T-helper 1 cell treated with Interleukin-12 subunit alpha and Interleukin-12 subunit beta and Interleukin-4 antibody, amounts not matched to agents 30 μg/mL and 1 μg/mL, for 36 hours (primary cell): Measurements from ENCODE around the gene UBE2I.
"Not testable (repeated sequence)": the region's sequence is repeated elsewhere in the genome, so short reads cannot be mapped to it uniquely, and the experiment has no call there.

Experiments
- H3K27ac Mint-ChIP-seq: one replicate; pipeline ENCODE4 v1.8.0; 2021; ENCODE audit warnings: mild to moderate bottlenecking, mixed read lengths
- H3K27me3 Mint-ChIP-seq: one replicate; pipeline ENCODE4 v1.8.0; 2021; ENCODE audit warnings: low read depth, mixed read lengths
- H3K36me3 Mint-ChIP-seq: one replicate; pipeline ENCODE4 v1.8.0; 2021; ENCODE audit warnings: low read depth, mixed read lengths
- H3K4me1 Mint-ChIP-seq: one replicate; pipeline ENCODE4 v1.8.0; 2021; ENCODE audit warnings: low read depth, mixed read lengths
- H3K4me3 Mint-ChIP-seq: one replicate; pipeline ENCODE4 v1.8.0; 2021; ENCODE audit warnings: mild to moderate bottlenecking, moderate library complexity, mixed read lengths
- H3K9me3 Mint-ChIP-seq: one replicate; pipeline ENCODE4 v1.8.0; 2021; ENCODE audit warnings: mixed read lengths

UBE2I gene

DNA sequence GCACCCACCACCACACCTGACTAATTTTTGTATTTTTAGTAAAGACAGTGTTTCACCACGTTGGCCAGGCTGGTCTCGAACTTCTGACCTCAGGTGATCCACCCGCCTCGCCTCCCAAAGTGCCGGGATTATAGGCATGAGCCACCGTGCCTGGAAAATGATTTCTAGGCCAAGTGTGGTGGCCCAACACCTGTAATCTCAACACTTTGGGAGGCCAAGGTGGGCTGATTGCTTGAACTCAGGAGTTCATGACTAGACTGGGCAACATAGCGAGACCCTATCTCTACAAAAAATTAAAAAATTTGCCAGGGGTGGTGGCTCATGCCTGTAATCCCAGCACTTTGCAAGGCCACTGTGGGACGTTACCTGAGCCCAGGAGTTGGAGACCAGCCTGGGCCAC lies 13.0 kb downstream of the UBE2I start:
- H3K4me1 Mint-ChIP-seq = no peaks in the 10 kb centered on the region
- no peak overlapping the region for H3K27ac Mint-ChIP-seq
- H3K9me3 Mint-ChIP-seq = no peaks in the 10 kb centered on the region
- H3K27me3 Mint-ChIP-seq = no peaks in the 10 kb centered on the region
- peaks cover 28% of the 10 kb centered on the region for H3K36me3 Mint-ChIP-seq
- no peak overlapping the region for H3K4me3 Mint-ChIP-seq

DNA sequence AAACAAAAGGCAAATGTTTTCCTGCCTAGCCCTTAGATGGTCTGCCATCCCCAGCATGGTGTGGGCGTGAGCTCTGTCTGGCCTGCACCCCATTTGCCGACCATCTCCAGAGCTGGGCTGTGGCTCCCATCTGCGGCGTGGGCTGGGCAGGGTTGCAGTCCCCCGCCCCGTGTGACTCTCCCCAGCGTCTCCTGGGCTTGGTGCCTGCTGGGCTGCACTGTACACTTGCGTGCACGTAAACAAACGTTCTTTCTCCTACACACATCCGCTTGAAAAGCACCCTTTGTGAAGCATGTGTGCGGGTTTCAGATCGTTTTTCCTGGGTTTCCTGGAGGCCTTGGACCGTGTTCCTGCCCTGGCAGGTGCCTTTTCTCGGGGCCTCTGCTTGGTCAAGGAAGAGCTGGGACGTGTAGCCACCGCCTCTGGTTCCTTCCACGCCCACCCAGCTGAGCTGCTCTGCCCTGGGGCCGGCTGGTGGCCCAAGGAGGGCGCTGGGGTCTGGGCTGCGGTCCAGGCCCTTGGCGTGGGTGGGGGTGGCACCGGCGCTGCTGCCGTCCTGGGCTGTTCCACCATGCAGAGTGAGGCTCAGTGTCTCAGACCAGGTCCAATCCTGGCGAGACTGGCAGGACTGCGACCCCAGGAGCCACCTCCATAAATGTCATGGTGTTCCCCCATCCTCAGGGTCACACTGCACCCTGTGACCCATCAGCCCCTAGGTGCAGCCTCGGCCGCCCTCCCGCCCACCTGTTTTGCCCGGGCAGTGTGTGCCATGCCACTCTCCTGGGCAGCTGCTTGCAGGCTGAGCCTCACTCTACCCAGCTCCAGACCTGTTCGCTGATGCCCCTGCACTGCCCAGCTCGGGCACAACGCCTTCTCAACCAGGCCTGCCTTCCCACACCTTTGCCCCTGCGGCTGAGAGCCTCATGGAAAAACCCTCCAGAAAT lies 14.1 kb downstream of the UBE2I start:
- Mint-ChIP-seq H3K9me3 (no peaks in the 10 kb centered on the region), H3K36me3 (peaks cover 18% of the 10 kb centered on the region), H3K4me1 (no peaks in the 10 kb centered on the region), H3K27me3 (no peaks in the 10 kb centered on the region), H3K27ac (no peak overlapping the region), H3K4me3 (no peak overlapping the region)

DNA sequence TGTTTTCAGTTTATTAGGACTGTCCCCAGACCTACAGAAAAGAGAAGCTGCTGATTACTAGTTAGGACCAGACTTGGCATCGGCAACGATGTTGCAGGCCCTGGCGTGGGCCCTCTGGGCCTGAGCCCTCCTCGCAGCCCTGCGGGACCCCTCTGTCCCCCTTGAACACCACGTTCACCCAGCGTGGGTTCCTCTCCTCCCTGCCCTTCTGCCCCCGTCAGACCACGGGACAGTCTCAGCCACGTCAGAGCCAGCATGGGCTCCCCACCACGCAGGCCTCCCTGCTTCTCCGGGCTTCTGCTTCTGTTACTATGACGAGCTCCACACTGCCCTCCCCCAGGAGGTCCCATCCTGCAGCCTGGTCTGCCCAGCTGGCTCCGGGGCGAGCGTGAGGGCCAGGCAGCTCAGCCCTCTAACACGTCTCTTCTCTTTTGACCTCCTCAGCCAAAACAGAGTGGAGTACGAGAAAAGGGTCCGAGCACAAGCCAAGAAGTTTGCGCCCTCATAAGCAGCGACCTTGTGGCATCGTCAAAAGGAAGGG lies 14.9 kb downstream of the UBE2I start:
- Mint-ChIP-seq H3K4me3 (no peak overlapping the region), H3K36me3 (peaks cover 13% of the 10 kb centered on the region), H3K9me3 (no peaks in the 10 kb centered on the region), H3K27me3 (no peaks in the 10 kb centered on the region), H3K27ac (no peak overlapping the region), H3K4me1 (no peaks in the 10 kb centered on the region)

DNA sequence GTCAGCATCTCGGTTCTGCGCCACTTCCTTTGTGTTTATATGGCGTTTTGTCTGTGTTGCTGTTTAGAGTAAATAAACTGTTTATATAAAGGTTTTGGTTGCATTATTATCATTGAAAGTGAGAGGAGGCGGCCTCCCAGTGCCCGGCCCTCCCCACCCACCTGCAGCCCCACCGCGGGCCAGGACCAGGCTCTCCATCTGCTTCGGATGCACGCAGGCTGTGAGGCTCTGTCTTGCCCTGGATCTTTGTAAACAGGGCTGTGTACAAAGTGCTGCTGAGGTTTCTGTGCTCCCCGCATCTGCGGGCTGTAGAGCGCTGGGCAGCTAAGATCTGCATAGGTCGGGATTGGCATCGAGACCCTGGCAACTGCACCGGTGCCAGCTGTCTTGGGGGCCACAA lies 15.8 kb downstream of the UBE2I start:
- Mint-ChIP-seq H3K4me3 (no peak overlapping the region), H3K27ac (no peak overlapping the region), H3K9me3 (no peaks in the 10 kb centered on the region), H3K27me3 (no peaks in the 10 kb centered on the region), H3K4me1 (no peaks in the 10 kb centered on the region), H3K36me3 (peaks cover 6% of the 10 kb centered on the region)

DNA sequence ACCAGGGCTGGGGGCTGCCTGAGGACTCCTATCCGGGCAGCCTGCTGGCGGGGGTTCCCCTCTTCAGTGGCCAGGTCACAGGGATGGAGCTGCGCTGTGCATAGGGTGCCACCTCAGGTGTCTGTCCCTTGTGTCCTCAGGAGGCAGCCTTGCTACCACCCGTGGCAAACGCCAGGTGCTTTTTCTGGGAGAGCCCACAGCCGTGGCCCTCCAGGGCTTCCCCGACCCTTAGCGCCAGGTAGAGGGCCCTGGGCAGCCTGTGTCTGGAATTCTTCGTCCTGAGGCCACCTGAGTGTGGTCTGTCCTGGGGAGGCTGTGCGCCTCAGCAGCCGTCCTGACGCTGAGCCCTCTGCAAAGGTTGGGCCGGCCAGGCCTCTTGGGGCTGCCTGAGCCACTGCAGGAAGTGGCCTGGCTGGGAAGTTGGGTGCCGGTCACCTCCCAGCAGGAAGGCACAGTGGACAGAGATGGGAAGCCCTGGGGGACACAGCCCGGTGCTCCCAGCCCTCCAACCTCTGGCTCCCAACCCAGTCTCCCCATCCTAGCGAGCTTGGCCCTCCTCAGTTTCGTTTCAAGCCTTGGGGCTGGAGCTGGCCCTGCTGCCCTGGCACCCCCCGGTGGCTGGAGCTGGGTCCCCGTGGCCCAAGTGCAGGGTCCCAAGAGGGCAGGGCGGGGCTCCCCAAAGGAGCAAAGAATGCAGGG lies 16.4 kb downstream of the UBE2I start:
- Mint-ChIP-seq H3K4me1 (no peaks in the 10 kb centered on the region), H3K36me3 (peaks cover 6% of the 10 kb centered on the region)

DNA sequence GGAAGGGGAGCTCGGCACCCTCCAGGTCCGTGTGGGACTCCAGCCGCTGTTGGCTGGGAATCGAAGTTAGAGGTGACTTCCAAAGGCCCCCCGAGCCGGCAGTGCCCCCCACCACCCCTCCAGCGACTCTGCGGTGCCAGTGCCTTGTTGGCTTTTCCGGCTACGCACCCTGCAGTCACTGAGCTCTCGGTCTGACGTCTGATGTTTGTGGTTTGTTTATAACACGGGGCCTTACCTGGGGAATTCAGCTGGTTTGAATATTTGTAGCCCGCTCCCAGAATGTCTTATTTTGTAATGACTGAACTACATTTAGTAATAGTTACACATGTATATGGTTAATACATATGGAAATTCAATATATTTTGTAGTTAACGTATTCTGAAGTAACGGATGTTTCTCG lies 17.0 kb downstream of the UBE2I start:
- Mint-ChIP-seq H3K27ac (no peak overlapping the region), H3K4me3 (no peak overlapping the region), H3K9me3 (no peaks in the 10 kb centered on the region), H3K27me3 (no peaks in the 10 kb centered on the region), H3K36me3 (peaks cover 6% of the 10 kb centered on the region), H3K4me1 (no peaks in the 10 kb centered on the region)

More for the DNA sequence above, 16.4 kb downstream of the UBE2I start:
- H3K27ac Mint-ChIP-seq = no peak overlapping the region
- no peak overlapping the region for H3K4me3 Mint-ChIP-seq
- H3K9me3 Mint-ChIP-seq = no peaks in the 10 kb centered on the region
- no peaks in the 10 kb centered on the region for H3K27me3 Mint-ChIP-seq

DNA sequence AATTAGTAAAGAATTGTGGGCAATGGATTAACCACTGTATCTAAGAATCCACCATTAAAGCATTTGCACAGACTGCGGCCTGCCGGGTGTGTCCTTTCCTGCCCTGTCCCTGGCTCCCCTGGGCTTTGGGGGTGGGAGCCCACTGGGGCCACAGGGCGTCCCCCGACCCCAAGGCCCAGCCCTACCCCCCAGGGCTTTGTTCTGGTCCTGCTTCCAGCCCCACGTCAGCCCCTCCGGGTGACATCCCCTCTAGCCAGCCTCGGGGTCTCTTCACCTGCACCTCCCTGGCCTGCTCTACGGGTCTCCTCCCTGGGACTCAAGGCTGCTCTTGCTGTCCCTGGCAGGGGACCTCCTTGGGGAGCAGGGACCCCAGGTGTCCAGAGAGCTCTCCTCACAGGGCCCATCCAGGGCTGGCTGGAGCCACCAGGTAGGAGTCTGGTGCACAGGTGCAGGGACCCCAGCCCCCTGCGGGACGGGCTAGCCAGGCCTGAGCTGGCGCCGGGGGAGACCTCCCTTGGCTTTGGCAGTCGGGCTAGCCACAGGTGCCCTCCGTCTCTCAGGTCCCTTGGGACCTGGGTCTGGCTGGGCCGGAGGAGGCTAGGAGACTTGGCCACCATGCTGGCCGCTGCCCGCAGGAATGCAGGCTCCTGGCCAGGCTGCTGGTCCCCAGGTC lies 17.6 kb downstream of the UBE2I start:
- H3K4me3 Mint-ChIP-seq = no peak overlapping the region
- H3K9me3 Mint-ChIP-seq = no peaks in the 10 kb centered on the region
- H3K4me1 Mint-ChIP-seq = peaks cover 3% of the 10 kb centered on the region
- peaks cover 6% of the 10 kb centered on the region for H3K36me3 Mint-ChIP-seq
- peaks cover 5% of the 10 kb centered on the region for H3K27me3 Mint-ChIP-seq
- H3K27ac Mint-ChIP-seq = no peak overlapping the region

DNA sequence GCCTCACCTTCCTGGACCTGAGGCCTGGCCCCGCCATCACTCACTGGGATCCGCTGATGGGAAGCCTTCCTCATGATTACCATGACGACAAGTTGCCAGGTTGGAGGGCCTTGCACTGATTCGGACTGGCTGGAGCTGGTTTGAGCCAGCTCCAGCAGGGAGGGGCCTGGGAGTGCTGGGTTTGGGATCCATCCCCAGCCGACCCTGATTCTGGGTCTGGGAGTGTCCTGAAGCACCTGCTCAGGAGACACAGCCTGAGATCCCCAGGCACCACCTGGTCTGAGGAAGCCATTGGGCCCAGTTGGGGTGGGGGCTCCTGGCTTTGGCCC lies 18.1 kb downstream of the UBE2I start:
- Mint-ChIP-seq H3K4me3 (no peak overlapping the region), H3K27ac (no peak overlapping the region), H3K36me3 (peaks cover 6% of the 10 kb centered on the region), H3K9me3 (no peaks in the 10 kb centered on the region), H3K4me1 (peaks cover 5% of the 10 kb centered on the region), H3K27me3 (peaks cover 10% of the 10 kb centered on the region)

DNA sequence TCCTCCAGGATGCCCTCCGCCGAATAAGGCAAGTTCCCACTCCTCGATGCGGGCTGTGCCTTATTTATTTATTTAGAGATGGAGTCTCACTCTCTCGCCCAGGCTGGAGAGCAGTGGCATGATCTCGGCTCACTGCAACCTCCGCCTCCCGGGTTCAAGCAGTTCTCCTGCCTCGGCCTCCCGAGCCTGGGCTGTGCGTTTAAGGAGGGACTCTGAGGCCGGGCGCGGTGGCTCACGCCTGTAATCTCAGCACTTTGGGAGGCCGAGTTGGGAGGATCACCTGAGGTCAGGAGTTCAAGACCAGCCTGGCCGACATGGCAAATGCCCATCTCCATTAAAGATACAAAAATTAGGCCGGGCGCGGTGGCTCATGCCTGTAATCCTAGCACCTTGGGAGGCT lies 18.7 kb downstream of the UBE2I start:
- not testable (repeated sequence) for H3K36me3 Mint-ChIP-seq, H3K4me3 Mint-ChIP-seq, H3K9me3 Mint-ChIP-seq, H3K27ac Mint-ChIP-seq, H3K4me1 Mint-ChIP-seq
- peaks cover 13% of the 10 kb centered on the region for H3K27me3 Mint-ChIP-seq

DNA sequence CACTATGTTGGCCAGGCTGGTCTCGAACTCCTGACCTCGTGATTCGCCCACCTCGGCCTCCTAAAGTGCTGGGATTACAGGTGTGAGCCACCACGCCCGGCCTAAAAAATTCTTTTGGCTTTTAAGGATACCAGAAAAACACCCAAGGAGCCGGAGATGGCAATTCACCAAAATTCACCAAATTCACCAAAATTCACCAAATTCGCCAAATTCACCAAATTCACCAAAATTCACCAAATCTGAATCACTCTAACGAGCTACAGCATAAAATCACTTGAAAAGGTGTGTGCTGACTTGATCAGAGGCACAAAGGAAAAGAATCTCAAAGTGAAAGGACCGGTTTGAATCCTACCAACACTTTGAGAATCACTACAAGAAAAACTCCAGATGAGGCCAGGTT lies 19.5 kb downstream of the UBE2I start:
- not testable (repeated sequence) for H3K9me3 Mint-ChIP-seq, H3K4me1 Mint-ChIP-seq, H3K4me3 Mint-ChIP-seq, H3K36me3 Mint-ChIP-seq, H3K27ac Mint-ChIP-seq
- H3K27me3 Mint-ChIP-seq = peaks cover 13% of the 10 kb centered on the region

DNA sequence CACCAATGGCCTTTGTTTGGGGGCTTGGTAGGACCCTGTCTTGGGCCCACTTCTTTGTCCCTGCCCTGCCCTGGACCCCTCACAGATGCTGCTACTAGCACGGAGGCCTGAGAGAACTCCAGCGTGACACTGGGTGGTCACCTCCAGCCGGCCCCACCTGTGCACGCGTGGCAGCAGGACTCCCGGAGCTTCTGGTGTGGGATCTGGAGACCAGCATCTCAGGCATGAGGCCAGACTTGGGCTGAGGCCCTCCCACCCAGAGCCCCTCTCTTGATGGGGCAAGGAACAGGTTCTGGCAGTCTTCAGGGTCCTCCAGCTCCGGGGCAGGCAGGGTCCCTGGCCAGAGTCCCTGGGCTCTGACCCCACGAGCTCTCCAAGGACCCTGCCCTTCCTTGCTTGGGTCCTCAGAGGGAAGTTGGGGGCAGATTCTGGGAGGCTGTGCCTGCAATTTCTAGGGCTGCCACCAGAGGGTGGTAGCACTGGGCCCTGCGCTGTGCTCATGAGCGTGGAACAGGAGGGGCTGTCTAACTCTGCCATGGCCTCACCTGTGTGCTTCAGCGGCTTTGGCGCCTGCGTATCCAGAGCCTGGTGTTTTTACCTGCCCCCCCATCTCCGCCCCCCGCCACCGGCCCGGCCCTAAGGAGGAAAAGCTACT lies 21.0 kb downstream of the UBE2I start:
- peaks cover 7% of the 10 kb centered on the region for H3K4me1 Mint-ChIP-seq
- no peaks in the 10 kb centered on the region for H3K36me3 Mint-ChIP-seq
- no peak overlapping the region for H3K27ac Mint-ChIP-seq
- H3K9me3 Mint-ChIP-seq = no peaks in the 10 kb centered on the region
- H3K4me3 Mint-ChIP-seq = no peak overlapping the region
- H3K27me3 Mint-ChIP-seq = peaks cover 23% of the 10 kb centered on the region

DNA sequence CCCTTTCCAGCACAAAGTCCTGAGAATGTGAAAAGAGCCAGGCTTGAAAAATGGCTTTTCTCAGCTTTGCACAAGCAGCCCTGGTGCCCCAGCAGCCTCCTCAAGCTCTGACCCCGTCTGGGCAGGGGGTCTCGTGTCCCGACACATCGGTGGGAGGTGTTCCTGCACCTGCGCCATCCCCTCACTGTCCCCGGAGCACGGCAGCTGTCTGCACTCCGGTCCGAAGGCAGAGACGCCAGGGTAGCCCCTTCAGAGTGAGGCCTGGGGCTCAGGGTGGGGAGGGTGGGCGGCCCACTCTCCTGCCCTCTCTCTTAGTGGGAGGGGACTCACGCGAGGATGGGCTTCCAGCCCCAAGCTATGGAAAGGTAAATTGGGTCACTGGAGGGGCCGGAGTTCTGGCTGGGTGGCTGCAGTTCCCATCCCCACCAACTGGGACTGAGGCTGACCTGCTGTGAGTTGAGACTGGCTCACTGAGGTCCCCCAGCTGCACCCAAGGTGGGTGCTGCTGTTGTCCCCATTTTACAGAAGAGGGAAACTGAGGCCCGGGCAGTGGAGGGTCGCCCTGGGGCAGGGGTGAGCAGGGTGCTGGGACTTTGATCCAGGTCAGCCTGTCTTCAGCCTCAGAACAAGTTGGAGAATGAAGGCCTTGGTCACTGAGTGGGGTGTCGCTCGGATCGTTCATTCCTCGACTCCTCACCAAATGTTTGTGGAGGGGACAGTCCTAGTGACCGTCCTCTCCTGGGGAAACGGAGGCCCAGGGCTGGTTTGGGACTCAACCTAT lies 21.7 kb downstream of the UBE2I start:
- no peak overlapping the region for H3K27ac Mint-ChIP-seq
- H3K27me3 Mint-ChIP-seq = peaks cover 27% of the 10 kb centered on the region
- no peaks in the 10 kb centered on the region for H3K36me3 Mint-ChIP-seq
- H3K9me3 Mint-ChIP-seq = no peaks in the 10 kb centered on the region
- peak overlapping the region; percentile 55 for H3K4me3 Mint-ChIP-seq
- H3K4me1 Mint-ChIP-seq = peaks cover 7% of the 10 kb centered on the region

DNA sequence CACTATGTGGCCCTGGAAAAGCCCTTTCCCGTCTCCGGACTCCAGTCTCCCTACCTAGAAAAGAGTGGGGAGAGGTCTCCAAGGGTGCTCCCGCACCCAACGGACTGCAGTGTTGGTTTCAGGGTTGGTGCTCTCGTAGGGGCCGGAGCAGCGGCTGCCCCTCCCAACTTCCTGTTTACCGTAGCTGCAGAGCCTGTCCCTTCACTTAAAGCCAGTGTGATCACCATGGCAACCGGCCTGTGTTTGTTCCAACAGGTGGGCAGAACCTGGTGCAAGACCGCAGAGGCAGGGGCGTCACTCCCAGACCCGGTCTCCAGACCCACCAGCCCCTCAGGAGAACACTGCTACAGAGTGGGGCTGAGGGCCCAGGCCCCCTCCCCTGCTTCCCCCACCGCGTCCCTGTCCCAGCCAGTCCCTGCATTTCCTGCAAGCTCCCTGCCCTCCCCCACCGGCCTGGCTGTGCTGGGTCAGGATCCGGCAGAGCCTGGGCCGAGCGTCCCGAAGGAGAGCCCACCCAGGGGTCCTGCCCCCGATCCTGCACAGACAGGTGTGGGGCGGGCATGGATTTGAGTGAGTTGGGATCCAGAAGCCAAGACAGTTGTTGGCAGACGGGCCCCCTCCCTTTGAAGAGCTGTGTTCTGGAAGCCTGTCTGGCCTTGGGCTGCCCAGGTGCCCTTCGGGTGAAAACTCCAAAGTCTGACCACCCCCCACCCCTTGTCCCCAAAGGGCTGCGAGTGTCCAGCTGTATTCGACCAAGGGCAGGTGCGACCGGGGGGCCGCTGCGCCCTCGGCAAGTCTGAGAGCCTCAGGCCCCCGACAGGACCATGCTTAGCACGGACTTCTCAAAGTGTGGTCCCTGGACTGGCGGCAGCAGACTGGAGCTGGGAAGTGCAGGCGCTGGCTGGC lies 22.5 kb downstream of the UBE2I start:
- Mint-ChIP-seq H3K27ac (peak overlapping the region; percentile 55), H3K4me3 (peak overlapping the region; percentile 55), H3K27me3 (peaks cover 34% of the 10 kb centered on the region)

More for the DNA sequence above, 22.5 kb downstream of the UBE2I start:
- no peaks in the 10 kb centered on the region for H3K36me3 Mint-ChIP-seq
- peaks cover 9% of the 10 kb centered on the region for H3K4me1 Mint-ChIP-seq
- no peaks in the 10 kb centered on the region for H3K9me3 Mint-ChIP-seq
